NCI-H1930 (cell line): ENCODE measurements around the gene PAPPA.

ENCODE experiments used
- DNase-seq, 2 experiments: peaks; one replicate each; lab custom pipeline; 2025; lab: John Stamatoyannopoulos, UW

The PAPPA gene

DNA sequence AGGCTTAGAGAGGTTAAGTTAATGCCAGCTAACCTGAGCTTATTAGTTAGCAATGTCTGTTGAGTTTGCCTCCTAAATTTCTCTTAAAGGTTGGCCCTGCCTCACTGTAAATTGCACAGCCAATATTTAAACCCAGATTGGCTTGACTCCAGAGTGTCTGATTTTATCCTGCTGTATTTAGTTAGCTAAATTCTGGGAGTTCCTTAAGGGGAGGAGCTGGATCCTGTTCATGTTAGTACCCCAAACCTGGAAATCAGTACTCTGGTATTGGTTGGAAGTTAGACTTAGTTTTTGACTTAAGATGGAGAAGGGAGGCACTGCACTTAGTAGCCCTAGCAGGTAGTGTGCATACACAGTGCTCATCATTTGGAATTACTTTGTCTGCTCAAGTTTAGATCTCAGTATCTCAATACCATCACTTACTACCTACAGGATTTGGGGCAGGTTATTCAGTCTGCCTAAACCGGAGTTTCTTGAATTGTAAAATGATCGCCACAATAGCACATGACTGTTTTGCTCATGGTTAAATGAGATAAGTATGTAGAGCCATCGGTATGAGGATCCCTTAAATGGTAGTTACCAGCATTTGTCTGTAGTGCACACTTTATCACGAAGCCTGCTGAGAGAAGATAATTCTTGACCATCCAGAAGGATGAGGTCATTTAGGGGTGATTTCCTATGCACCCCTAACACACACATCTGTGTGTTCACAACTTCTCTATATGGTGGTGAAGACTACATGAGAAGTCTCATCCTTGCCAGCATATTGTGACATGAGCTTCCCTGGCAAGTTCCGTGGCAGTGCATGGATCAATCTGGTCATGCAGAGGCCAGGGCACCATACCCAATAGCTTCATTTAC lies 268.8 kb downstream of the PAPPA start:
- no peak for DNase-seq

DNA sequence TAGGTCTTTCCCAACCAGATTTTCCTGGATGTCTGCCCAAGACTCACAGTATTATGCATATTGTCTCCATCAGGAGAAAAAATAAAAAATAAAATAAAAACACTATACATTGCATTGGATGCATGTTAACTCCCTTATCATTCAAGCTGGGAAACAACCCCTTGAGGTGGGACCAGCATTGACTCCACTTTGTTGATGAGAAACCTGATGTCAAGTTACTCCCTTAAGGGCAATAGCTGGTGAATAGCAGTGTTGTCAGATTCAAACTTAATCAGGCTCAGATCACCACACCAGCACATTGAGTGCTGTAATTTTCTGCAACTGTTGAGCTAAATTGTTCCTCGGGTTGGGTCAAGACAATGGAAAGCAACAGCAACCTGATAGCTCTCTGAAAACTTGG lies 269.6 kb downstream of the PAPPA start:
- DNase-seq, result no peak

DNA sequence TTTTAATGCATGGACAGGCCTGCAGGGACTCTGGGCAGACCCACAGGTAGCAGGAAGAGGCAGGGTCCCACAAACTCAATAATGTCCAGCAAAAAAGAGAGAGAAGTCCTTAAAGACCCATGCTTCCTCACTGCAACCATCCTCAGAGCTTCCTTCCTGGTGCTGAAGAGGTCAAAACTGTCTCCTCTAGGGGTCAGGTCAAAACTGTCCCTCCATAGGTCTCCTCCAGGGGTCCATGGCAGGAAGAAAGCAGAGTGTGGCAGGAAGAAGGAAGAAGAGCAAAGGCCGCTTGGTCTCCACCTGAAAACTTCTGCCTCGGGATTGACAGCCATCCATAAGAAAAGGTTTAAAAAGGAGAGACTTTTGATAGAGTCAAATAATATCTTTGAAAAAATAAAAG lies 271.7 kb downstream of the PAPPA start:
- DNase-seq, result no peak

DNA sequence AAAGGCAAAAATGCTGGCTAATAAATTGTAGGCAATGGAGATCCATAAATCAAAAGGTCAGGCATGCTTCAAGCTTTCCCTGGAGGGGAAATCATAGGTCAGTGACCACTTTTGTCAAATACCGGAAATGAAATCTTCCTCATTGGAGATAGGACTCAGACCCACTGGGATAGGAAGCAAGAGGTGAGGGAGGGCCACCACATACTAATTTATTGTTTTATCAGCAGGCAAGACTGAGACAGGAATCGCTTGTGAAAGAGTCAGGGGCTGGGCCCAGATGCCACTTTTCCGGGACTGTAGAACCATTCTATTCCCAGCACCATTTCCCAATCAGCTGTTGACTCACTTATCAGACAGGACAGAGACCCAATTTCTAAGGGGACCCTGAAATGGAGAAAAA lies 277.3 kb downstream of the PAPPA start:
- DNase-seq, result no peak

DNA sequence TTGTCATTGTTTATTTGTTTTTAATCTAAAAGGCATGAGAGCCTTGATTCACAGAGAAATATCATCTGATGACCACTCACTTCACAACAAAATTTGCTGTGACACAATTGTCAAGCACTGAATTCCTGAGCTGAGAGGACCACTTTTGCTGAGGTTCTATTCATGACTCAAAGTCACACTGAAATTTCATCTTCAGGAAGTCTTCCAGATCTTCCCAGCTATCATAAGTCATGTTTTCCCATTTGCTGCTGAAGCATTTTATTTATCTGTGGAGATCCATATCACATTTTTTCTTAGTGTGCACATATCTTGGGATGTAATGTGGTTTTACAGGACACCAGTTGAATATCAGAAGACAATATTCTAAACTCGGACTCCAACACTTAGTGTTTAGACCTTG lies 278.5 kb downstream of the PAPPA start:
- DNase-seq, result no peak

DNA sequence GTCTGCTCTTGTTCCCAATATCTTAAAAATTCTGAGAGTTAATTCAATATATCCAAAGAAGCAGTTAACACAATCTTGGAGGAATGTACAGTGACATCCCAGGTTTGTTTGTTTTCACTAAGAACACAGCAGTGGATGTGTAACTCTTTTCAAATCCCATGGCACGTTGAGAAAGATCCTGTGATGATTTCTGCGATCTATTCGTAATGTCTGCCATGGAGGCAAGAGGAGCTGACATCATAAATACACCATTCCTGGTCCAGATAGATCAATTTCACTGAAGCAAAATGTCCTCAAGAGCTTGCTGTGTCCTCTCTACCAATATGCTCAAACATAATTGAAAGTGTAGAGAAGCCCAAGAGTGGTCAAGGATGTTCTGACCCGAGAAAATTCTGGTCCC lies 280.7 kb downstream of the PAPPA start:
- DNase-seq, result no peak

DNA sequence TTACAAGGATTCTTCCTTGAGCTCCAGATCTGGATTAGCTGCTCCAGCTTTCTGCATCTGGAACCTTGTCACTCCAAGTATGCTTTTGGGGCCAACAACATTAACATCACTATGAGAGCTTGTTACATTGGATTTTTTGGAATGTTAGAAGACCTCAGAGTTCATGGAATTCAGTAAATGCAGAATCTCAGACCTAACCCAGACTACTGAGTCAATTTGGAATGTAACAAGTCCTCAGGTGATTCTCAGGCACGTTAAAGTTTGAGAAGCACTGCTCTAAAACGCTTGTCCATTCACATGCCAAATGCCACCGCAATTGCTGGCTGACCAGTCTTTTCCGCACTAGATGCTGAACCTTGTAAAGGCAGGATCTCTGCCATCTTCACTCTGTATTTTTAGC lies 282.1 kb downstream of the PAPPA start:
- no peak for DNase-seq

DNA sequence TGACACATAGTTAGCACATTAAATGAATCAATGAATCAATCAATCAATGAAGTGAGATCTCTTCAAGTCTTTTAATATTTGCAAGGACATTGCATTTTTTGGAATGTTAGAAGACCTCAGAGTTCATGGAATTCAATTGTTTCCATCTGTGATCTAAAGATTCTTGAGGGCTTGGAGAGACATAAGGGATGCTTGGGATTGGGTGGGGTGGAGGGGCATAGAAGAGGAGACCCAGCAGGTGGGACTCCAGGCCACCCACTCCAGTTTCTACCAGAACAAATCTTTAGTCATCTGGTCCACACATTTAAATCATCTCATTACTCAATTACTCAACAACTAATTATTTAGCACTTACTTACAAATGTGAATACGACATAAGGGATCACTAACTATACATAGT lies 282.5 kb downstream of the PAPPA start:
- no peak for DNase-seq

DNA sequence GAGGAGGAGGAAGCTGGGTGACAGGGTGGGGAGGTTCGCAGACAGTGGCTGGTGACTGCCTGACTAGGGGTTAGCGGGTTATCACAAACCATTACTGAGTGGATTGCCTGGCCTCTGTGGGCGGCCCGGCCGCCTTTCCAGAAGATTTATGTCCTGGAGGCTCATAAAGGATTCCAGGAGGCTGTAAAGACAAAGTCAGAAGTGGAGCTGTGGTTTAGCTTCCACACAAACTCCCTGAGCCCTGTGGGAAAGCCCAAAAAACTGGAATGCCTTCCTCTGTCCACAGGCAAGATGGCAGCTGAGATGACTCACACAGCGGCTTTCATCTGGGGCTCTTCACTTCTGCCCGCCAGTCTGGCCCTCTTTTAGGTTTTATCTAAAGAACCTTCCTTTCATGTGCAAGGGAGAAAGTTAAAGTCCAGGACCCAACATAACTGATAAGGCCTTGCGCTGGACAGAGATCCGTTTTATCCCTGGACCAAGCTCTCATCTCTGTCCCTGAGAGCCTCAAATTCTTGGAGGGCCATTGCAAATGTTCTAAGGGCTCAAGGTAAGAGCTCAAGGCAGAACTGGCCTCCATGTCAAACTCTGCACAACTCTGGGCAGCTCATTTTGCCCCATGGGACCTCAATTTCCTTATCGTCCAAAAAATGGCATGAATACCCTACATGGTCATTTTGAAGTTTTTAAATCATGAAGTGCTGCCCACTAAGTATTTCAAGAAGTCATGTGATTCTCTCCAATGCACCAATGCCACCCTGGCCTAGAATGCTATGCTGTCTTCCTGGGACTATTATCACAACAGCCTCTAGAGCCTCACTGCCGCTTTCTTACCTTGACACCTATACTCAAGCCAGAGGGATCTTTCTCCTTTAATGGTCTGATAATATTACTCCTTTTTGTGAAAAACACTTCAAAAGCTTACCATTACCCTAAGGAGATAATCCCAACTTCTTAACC lies 284.1 kb downstream of the PAPPA start:
- no peak for DNase-seq

DNA sequence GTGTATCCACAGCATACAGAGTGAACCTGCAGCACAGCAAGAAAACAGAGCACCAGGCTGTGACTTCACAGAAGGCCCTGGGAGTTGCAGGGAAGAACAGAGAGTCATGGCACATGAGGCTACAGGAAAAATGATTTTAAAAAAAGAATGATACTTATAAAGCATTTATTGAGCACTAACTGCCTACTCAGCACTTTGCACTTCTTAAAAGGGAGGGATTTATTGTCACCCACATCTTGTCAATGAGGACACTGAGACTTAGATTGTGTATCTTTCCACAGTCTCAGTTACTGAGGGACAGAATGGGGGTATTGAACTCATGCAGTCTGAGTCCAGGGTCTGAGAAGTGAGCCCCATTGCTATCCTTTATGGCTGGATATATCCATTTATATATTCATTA lies 288.9 kb downstream of the PAPPA start:
- no peak for DNase-seq

DNA sequence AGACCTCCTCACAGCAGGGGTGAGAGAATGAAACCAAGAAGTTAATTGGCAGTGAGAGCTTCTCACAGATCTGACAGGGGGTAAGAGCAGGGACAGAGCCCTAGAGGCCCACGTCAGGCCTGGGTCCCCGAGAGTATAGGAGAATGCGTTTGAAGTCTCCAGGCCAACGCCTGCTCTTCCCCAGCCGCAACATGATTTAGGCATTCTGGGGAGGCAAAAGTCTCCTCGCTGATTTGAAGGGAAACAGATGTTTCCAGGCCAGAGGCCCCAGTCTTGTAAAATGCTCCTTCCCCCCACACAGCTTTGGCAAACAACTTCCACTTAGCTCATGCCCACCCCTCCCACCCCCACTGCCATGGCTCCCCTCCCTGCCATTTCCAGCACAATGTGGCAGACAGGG lies 294.3 kb downstream of the PAPPA start:
- DNase-seq, result no peak

DNA sequence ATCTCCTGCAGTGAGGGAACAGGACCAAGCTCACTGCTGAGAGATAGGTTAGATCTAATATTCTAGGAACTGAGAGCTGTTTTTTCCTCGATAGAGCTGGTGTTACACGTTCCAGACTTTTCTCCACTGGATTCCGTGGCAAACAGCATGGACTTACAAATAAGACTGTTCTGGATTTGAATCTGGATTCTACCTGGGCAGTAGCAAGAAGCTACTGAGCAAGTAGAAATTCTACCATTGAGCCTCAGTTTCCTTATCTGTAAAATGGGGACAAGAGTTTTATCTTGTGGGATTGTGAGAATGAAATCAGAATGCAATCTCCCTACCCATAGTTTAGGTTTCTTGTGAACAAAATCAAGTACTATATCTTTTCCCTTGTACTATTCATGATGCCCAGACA lies 294.8 kb downstream of the PAPPA start:
- no peak for DNase-seq

DNA sequence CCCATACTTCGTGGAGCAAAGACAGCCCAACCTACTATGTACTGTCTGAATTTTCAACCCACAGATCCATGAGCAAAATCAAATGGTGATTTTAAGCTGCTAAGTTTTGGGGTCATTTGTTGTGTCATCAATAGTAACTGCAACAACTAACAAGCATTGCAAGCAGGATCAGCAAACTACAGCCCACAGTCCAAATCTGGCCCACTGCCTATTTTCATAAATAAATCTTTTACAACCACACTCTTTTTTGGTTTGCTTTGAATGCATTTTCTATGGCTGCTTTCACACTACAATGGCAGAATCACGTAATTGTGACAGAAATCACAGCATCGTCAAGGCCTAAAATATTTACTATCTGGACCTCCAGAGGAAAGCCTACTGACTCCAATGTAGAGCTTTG lies 296.4 kb downstream of the PAPPA start:
- DNase-seq, result no peak

DNA sequence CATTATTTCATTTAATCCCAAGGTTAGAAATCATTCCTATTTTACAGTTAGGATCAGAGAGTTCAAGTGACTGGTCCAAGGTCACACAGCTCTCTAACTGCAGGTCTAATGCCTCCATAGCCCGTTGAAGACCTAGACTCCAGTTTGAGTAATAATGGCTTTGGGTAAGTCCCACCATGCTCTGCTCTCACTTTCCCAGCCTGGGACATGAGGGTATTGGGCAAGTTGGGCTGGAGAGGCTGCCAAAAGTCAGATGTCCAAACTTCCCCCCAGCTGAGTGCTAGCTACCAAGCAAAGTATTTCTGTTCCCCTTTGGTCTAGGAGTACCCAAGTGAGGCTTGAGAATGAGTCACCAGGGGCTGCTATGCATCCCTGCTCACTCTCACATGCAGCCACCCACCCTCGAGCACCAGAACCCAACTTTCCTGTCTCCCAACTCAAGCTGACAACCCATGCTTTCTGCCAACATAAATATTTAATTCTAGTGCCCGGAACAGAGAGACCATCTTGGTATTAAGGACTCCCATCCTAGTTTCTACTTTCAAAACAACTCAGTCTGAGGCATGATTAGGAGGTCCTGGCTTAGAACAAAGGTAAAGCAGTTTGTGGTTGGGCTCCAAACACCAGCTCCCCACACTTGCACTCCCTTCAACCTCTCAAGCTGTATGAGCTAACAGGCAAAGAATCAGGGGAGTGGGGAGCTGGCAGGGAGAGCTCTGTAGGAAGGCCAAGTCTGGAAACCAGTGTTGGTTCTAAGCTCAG lies 297.0 kb downstream of the PAPPA start:
- no peak for DNase-seq

DNA sequence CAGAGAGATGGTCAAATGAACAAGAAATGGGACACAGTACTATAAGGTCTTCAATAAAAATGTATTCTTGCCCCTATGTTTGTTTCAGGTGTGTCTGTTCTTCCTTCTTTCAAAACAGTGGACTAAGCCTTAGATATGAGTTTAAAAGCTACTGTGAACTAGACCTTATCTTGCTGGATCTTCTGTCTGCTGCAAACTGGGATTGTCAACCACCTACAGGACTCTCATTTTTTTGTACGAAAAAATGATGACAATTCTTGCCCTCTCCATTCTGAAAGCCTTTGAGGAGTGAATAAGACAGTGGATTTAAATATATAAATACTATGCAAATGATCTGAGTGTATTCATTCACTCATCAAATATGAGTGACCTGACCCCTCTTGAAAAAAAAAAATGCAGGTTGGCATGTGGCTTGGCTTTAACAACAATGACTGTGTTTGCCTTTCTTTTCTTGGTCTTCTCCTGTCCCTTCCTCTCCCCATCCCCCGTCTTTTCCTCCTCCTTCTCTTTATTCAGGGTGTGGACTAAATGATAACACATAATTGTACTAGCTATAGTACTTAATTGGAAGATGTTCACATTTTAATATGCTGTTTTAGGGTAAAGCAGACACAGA lies 298.0 kb downstream of the PAPPA start:
- no peak for DNase-seq
